ENCODE data around the gene PTDSS2. TPM values are rescaled to one million over a fixed set of nuclear protein-coding genes. Genes with fewer than 3 reads are reported as not detected.

PTDSS2 gene
- total and polyA plus RNA-seq, 9 of the 15 experiments (the other 6 are each of a cell fraction or from before 2014, with no cell fraction given), result 0.45 to 53.9 (median 17.2) TPM

DNA sequence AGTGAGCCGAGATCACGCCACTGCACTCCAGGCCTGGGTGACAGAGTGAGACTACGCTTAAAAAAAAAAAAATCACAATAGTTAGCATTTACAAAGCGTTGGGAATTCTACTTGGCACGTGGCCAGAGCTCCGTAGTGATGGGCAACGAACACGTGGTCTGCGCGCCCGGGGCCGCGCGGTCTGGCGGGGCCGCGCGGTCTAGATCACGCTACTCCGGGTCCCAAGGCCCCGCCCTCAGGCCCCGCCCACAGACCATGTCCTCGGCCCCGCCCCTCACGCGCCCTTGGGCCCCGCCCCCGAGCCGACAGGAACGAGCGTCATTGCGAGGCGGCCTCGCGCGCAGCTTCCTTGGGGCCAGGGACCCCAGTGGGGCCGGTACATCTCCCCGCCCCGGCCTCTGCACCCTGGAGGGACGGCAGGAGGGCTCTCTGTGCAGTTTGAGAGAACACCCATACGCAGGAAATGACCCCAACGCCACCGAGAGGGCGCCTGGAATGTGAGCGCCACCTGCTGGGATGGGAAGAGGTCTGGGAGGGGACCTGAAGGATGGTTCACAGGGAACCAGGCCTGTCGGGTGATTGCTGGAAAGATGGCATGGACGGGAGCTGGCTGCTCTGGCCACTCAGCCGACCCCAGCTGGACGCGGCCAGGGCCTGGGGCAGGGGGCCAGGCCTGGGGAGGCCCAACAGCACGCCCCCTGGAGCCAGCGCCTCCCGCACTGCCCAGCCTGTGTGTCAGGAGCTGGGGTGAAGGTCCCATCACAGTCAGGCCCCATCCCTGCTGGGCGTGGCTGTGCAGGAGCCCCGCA is 2.0 kb upstream of the PTDSS2 start (continued):
- TF ChIP-seq, protein P1, sequence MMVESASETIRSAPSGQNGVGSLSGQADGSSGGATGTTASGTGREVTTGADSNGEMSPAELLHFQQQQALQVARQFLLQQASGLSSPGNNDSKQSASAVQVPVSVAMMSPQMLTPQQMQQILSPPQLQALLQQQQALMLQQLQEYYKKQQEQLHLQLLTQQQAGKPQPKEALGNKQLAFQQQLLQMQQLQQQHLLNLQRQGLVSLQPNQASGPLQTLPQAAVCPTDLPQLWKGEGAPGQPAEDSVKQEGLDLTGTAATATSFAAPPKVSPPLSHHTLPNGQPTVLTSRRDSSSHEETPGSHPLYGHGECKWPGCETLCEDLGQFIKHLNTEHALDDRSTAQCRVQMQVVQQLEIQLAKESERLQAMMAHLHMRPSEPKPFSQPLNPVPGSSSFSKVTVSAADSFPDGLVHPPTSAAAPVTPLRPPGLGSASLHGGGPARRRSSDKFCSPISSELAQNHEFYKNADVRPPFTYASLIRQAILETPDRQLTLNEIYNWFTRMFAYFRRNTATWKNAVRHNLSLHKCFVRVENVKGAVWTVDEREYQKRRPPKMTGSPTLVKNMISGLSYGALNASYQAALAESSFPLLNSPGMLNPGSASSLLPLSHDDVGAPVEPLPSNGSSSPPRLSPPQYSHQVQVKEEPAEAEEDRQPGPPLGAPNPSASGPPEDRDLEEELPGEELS (CRISPR knock-in tag; IDR thresholded peaks at IDR 0.05; ENCODE audit: borderline replicate concordance), result peak; percentile 62; the same call in 1 of the 2 replicates
- TF ChIP-seq TCF7 (IDR thresholded peaks at IDR 0.05; ENCODE audit: borderline replicate concordance), result no peak
- peak; percentile 33; the same call in 1 of the 2 replicates for TF ChIP-seq JUND (IDR thresholded peaks at IDR 0.05; ENCODE audit: borderline replicate concordance, low read depth, low read length)
- no peak for TF ChIP-seq JUND (tag; IDR thresholded peaks at IDR 0.05; ENCODE audit: borderline replicate concordance, low read depth, low read length)
- peak; percentile 71 for TF ChIP-seq PKNOX1 (IDR thresholded peaks at IDR 0.05)
- TF ChIP-seq CBX8 (IDR thresholded peaks at IDR 0.05; ENCODE audit: borderline replicate concordance, extremely low read depth, low read depth, low read length, poor library complexity, severe bottlenecking), result no peak
- TF ChIP-seq PHF21A (IDR thresholded peaks at IDR 0.05; ENCODE audit: borderline replicate concordance, low read depth), result peak; percentile 71
- TF ChIP-seq ZNF57 (CRISPR knock-in tag; IDR thresholded peaks at IDR 0.05), result no peak
- 0 out of 2 replicates have a peak, but pooled peaks have one; percentile 24 for TF ChIP-seq EGR1 (conservative IDR thresholded peaks at IDR 0.05)
- TF ChIP-seq TRIM24 (IDR thresholded peaks at IDR 0.05), result no peak
- 0 out of 2 replicates have a peak, but pooled peaks have one; percentile 6 for TF ChIP-seq FOSL1 (tag; conservative IDR thresholded peaks at IDR 0.05)
- no peak for TF ChIP-seq MLX (CRISPR knock-in tag; conservative IDR thresholded peaks at IDR 0.05)
- peak; percentile 87 for TF ChIP-seq L3MBTL2 (IDR thresholded peaks at IDR 0.05)
- no peak for TF ChIP-seq CAMTA2 (CRISPR knock-in tag; conservative IDR thresholded peaks at IDR 0.05)
- TF ChIP-seq ATF2 (CRISPR knock-in tag; IDR thresholded peaks at IDR 0.05), result no peak
- TF ChIP-seq, protein P2, sequence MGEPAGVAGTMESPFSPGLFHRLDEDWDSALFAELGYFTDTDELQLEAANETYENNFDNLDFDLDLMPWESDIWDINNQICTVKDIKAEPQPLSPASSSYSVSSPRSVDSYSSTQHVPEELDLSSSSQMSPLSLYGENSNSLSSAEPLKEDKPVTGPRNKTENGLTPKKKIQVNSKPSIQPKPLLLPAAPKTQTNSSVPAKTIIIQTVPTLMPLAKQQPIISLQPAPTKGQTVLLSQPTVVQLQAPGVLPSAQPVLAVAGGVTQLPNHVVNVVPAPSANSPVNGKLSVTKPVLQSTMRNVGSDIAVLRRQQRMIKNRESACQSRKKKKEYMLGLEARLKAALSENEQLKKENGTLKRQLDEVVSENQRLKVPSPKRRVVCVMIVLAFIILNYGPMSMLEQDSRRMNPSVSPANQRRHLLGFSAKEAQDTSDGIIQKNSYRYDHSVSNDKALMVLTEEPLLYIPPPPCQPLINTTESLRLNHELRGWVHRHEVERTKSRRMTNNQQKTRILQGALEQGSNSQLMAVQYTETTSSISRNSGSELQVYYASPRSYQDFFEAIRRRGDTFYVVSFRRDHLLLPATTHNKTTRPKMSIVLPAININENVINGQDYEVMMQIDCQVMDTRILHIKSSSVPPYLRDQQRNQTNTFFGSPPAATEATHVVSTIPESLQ (CRISPR knock-in tag; IDR thresholded peaks at IDR 0.05), result no peak
- no peak for TF ChIP-seq MYNN (IDR thresholded peaks at IDR 0.05)
- TF ChIP-seq MYNN (CRISPR knock-in tag; IDR thresholded peaks at IDR 0.05), result no peak
- no peak for TF ChIP-seq EWSR1 (IDR thresholded peaks at IDR 0.05; ENCODE audit: borderline replicate concordance, low read depth, partially characterized antibody)
- TF ChIP-seq ARID1B (IDR thresholded peaks at IDR 0.05), result peak; percentile 7; the same call in 1 of the 2 replicates
- TF ChIP-seq GTF2A2 (tag; IDR thresholded peaks at IDR 0.05), result no peak
